ENCODE data around the gene MAPKAP1. TPM values are rescaled to one million over a fixed set of nuclear protein-coding genes. Genes with fewer than 3 reads are reported as not detected.

MAPKAP1 gene
- total RNA-seq, 1 donor from 2014 or later = 76.9 TPM

- peaks cover 20% of the 10 kb centered on the region for H3K36me3 Mint-ChIP-seq (ENCODE audit: unreplicated experiment)
- no peak for DNase-seq (ENCODE audit: extremely low spot score, unreplicated experiment)
Observed at GRCh38 chr9:125468646-125469045, 238.4 kb downstream of the MAPKAP1 start.

GRCh38 chr9:125467116-125467740 is 239.8 kb downstream of the MAPKAP1 start:
- H3K27me3 Mint-ChIP-seq (ENCODE audit: unreplicated experiment) = no peaks in the 10 kb centered on the region
- no peaks in the 10 kb centered on the region for H3K9me3 Mint-ChIP-seq (ENCODE audit: unreplicated experiment)
- no peak overlapping the region for H3K4me3 Mint-ChIP-seq (ENCODE audit: unreplicated experiment)
- DNase-seq (ENCODE audit: extremely low spot score, unreplicated experiment) = no peak
- H3K4me1 Mint-ChIP-seq (ENCODE audit: unreplicated experiment) = peaks cover 6% of the 10 kb centered on the region
- H3K36me3 Mint-ChIP-seq (ENCODE audit: unreplicated experiment) = peaks cover 20% of the 10 kb centered on the region
- TF ChIP-seq, protein P1, sequence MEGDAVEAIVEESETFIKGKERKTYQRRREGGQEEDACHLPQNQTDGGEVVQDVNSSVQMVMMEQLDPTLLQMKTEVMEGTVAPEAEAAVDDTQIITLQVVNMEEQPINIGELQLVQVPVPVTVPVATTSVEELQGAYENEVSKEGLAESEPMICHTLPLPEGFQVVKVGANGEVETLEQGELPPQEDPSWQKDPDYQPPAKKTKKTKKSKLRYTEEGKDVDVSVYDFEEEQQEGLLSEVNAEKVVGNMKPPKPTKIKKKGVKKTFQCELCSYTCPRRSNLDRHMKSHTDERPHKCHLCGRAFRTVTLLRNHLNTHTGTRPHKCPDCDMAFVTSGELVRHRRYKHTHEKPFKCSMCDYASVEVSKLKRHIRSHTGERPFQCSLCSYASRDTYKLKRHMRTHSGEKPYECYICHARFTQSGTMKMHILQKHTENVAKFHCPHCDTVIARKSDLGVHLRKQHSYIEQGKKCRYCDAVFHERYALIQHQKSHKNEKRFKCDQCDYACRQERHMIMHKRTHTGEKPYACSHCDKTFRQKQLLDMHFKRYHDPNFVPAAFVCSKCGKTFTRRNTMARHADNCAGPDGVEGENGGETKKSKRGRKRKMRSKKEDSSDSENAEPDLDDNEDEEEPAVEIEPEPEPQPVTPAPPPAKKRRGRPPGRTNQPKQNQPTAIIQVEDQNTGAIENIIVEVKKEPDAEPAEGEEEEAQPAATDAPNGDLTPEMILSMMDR (IDR thresholded peaks at IDR 0.05) = no peak
- H3K27ac Mint-ChIP-seq (ENCODE audit: unreplicated experiment) = no peak overlapping the region

More at GRCh38 chr9:125468646-125469045, 238.4 kb downstream of the MAPKAP1 start:
- Mint-ChIP-seq H3K27ac (ENCODE audit: unreplicated experiment) (no peak overlapping the region), H3K27me3 (ENCODE audit: unreplicated experiment) (no peaks in the 10 kb centered on the region), H3K4me1 (ENCODE audit: unreplicated experiment) (peaks cover 10% of the 10 kb centered on the region), H3K9me3 (ENCODE audit: unreplicated experiment) (no peaks in the 10 kb centered on the region), H3K4me3 (ENCODE audit: unreplicated experiment) (no peak overlapping the region)
- TF ChIP-seq, protein P1 (IDR thresholded peaks at IDR 0.05) = no peak

DNA sequence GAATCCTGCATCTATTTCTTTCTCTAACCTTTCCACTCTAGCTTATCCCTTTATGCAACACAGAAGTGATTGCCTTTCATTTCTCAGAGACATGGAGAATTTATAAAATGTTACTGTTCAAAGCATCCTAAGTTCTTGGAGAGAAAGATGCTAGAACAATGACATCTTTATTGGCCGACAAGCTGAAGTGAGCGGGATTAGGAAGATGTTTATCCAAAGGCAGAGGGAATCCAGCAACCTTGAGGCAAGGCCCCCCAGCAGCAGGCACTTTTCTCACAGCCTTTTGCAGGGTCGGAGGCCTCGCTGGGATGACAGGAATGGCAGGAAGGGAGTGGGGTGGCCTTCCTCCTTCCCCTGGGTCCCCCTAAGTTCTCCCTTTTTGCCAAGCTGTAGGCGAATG is 240.6 kb downstream of the MAPKAP1 start:
- Mint-ChIP-seq H3K36me3 (ENCODE audit: unreplicated experiment) (peaks cover 20% of the 10 kb centered on the region), H3K4me3 (ENCODE audit: unreplicated experiment) (no peak overlapping the region), H3K27me3 (ENCODE audit: unreplicated experiment) (no peaks in the 10 kb centered on the region), H3K4me1 (ENCODE audit: unreplicated experiment) (peaks cover 8% of the 10 kb centered on the region), H3K27ac (ENCODE audit: unreplicated experiment) (no peak overlapping the region), H3K9me3 (ENCODE audit: unreplicated experiment) (no peaks in the 10 kb centered on the region)
- no peak for DNase-seq (ENCODE audit: extremely low spot score, unreplicated experiment)
- TF ChIP-seq, protein P1 (IDR thresholded peaks at IDR 0.05) = no peak

- TF ChIP-seq, protein P1 (IDR thresholded peaks at IDR 0.05) = no peak
- peaks cover 8% of the 10 kb centered on the region for H3K4me1 Mint-ChIP-seq (ENCODE audit: unreplicated experiment)
- DNase-seq (ENCODE audit: extremely low spot score, unreplicated experiment) = no peak
- no peak overlapping the region for H3K27ac Mint-ChIP-seq (ENCODE audit: unreplicated experiment)
- H3K4me3 Mint-ChIP-seq (ENCODE audit: unreplicated experiment) = no peak overlapping the region
- H3K27me3 Mint-ChIP-seq (ENCODE audit: unreplicated experiment) = no peaks in the 10 kb centered on the region
- H3K36me3 Mint-ChIP-seq (ENCODE audit: unreplicated experiment) = peaks cover 18% of the 10 kb centered on the region
- no peaks in the 10 kb centered on the region for H3K9me3 Mint-ChIP-seq (ENCODE audit: unreplicated experiment)
Observed at GRCh38 chr9:125464591-125465385, 242.2 kb downstream of the MAPKAP1 start.

- no peaks in the 10 kb centered on the region for H3K9me3 Mint-ChIP-seq (ENCODE audit: unreplicated experiment)
- peaks cover 8% of the 10 kb centered on the region for H3K4me1 Mint-ChIP-seq (ENCODE audit: unreplicated experiment)
- TF ChIP-seq, protein P1 (IDR thresholded peaks at IDR 0.05) = no peak
- H3K4me3 Mint-ChIP-seq (ENCODE audit: unreplicated experiment) = no peak overlapping the region
- H3K36me3 Mint-ChIP-seq (ENCODE audit: unreplicated experiment) = peaks cover 21% of the 10 kb centered on the region
- no peaks in the 10 kb centered on the region for H3K27me3 Mint-ChIP-seq (ENCODE audit: unreplicated experiment)
- DNase-seq (ENCODE audit: extremely low spot score, unreplicated experiment) = no peak
- no peak overlapping the region for H3K27ac Mint-ChIP-seq (ENCODE audit: unreplicated experiment)
Observed at GRCh38 chr9:125463926-125464325, 243.1 kb downstream of the MAPKAP1 start.
